Omental fat pad (tissue), 4 donors: ENCODE data around the gene NLRP10. TPM values are rescaled to one million over a fixed set of nuclear protein-coding genes. Genes with fewer than 3 reads are reported as not detected.

Source experiments
- ATAC-seq: fragments of 150-250 bp; one replicate; pipeline ENCODE4 v1.9.1; 2016; ENCODE audit warnings: mild to moderate bottlenecking, moderate library complexity; ENCODE audit not compliant: low FRiP score
- DNase-seq: peaks from one replicate; pipeline ENCODE4 v3.0.0-alpha.2; 2019; ENCODE audit warnings: low spot score
- CTCF ChIP-seq, 3 donors: fragments of 450-650 bp; IDR thresholded peaks; one replicate each; pipeline ENCODE4 v1.5.1; 2016 to 2017; ENCODE audit warnings: antibody characterized with exemption in 3 of 3, mild to moderate bottlenecking in 3 of 3, moderate library complexity in 2 of 3
- total RNA-seq, 4 donors: library from RNA; depleted of rRNA; stranded (reverse); fragments of >200 nt; gene quantifications; one replicate each; pipeline ENCODE4 v1.1.0, GENCODE V29; 2016

The NLRP10 gene
- total RNA-seq, 4 donors from 2014 or later: not detected

DNA sequence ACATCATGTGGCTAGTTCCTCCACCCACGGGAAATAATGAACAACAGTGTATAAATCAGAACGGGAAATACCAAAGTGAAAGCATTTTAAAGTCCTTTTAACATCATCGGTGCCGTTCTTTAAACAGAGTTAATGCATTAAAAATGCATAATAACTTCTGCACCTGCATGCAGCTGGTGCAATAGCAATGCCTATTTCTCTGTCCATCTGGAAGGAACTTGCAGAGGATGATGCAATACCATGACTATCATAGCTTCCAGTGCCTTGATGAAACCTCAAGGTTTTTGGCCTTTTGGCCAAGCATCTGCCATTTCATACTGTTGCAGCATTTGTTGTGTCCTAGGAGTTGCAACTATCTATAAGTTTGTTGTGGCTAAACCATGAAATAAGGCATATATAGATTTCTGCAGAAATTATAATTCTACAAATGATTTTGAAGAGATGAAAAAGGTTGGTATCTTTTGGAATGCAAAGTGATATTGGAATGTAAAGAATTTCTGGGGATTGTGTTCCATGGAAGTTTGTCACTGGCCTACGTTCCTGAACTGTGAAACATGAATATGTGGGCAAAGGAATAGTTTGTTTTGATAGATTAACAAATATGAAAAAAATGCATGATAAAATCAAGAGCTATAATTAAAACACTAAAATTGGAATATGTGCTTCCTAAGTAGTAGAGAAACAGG, 12.1 kb upstream of the NLRP10 start:
- TF ChIP-seq CTCF (IDR thresholded peaks at IDR 0.05): no peak
- ATAC-seq: no peak
- DNase-seq: no peak

DNA sequence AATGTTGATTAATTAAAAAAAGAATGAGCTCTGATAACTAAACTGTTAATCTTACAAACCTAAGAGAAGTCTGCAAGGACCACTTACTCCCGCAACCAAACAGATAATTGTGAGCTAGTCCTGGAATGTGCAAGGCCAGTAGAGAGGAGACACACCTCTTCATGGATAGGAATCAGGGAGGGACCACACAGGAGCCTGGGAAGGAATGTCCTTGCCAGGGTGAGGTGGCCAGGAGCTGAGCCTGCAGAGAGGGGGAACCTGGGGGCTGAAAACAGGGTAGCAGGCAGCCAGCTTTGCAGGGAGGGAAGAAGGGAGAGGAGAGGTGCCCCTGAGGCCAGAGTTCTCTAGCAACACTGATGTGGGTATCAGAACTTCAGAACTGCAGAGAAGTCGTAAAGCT, 9.4 kb upstream of the NLRP10 start:
- DNase-seq (no peak), ATAC-seq (no peak)
- no peak for TF ChIP-seq CTCF (IDR thresholded peaks at IDR 0.05)

DNA sequence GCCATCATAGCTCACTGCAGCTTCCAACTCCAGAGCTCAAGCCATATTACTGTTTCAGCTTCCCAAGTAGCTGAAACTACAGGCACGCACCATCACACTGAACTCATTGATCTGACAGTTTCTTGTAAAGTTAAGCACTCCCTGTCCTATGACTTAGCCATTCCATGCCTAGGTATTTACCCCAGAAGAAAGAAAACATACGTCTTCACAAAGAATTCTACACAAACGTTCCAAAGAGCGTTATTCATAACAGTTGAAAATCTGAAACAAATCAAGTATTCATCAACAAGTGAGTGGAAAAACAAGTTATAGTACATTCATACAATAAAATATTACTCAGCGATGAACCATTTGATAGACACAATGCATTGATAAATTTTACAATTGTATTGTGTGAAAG, 7.8 kb upstream of the NLRP10 start:
- DNase-seq: no peak
- ATAC-seq: no peak
- TF ChIP-seq CTCF (IDR thresholded peaks at IDR 0.05): no peak

GRCh38 chr11:7971846-7972245, 6.6 kb upstream of the NLRP10 start:
- DNase-seq (no peak), ATAC-seq (no peak)
- no peak for TF ChIP-seq CTCF (IDR thresholded peaks at IDR 0.05)

- no peak for TF ChIP-seq CTCF (IDR thresholded peaks at IDR 0.05)
- DNase-seq: no peak
- ATAC-seq: no peak
Observed at GRCh38 chr11:7969756-7970646, 4.8 kb upstream of the NLRP10 start.

GRCh38 chr11:7968686-7969085, 3.4 kb upstream of the NLRP10 start:
- no peak for ATAC-seq
- no peak for TF ChIP-seq CTCF (IDR thresholded peaks at IDR 0.05)
- no peak for DNase-seq
